Muscle of leg (tissue), 11 donors: ENCODE data around the gene LY6G5B. TPM values are rescaled to one million over a fixed set of nuclear protein-coding genes. Genes with fewer than 3 reads are reported as not detected.
"Not testable (repeated sequence)": the region's sequence is repeated elsewhere in the genome, so short reads cannot be mapped to it uniquely, and the experiment has no call there.

Experiments used
- DNase-seq: peaks from one replicate; pipeline ENCODE4 v3.0.0; 2013
- H3K27ac ChIP-seq: one replicate; pipeline ENCODE4 v1.5.1; 2013; ENCODE audit warnings: mild to moderate bottlenecking, low read length, control low read depth
- H3K27me3 ChIP-seq: one replicate; pipeline ENCODE4 v1.6.1; 2013; ENCODE audit warnings: low read length; ENCODE audit not compliant: control insufficient read depth, insufficient read depth
- H3K36me3 ChIP-seq: one replicate; pipeline ENCODE4 v1.6.1; 2013; ENCODE audit warnings: low read length; ENCODE audit not compliant: control insufficient read depth, insufficient read depth
- H3K4me1 ChIP-seq: one replicate; pipeline ENCODE4 v1.6.1; 2013; ENCODE audit warnings: low read length; ENCODE audit not compliant: control insufficient read depth, insufficient read depth
- H3K4me3 ChIP-seq: one replicate; pipeline ENCODE4 v1.5.1; 2013; ENCODE audit warnings: low read length, control low read depth
- H3K9me3 ChIP-seq: replicated peaks from 2 replicates; pipeline ENCODE4 v1.6.1; 2013; ENCODE audit warnings: low read depth, low read length; ENCODE audit not compliant: control insufficient read depth
- WGBS: methylation state at CpG from one replicate; pipeline ENCODE4 v1.1.5; 2013; ENCODE audit warnings: missing lambda C conversion rate; ENCODE audit not compliant: insufficient coverage; 5-methylcytosine and 5-hydroxymethylcytosine counted together
- polyA plus RNA-seq, 8 donors: library from polyadenylated mRNA; unstranded; fragments of 120-200 nt; gene quantifications; one replicate each; pipeline versions ENCODE4 v1.2.1 to v1.2.3, GENCODE V29; 2013; ENCODE audit warnings: inconsistent platforms in 1 of 8, low replicate concordance in 1 of 8; ENCODE audit not compliant: insufficient read length in 8 of 8, insufficient read depth in 1 of 8
- total RNA-seq: library from RNA; stranded (reverse); fragments of 120-200 nt; gene quantifications from one replicate; pipeline ENCODE4 v1.2.4, GENCODE V29; 2013

LY6G5B gene
- total and polyA plus RNA-seq, 9 donors, result 4.9 to 16.7 (median 12.4) TPM

- no peak for DNase-seq
- Histone ChIP-seq H3K9me3 (no peaks in the 10 kb centered on the region), H3K4me3 (no peak overlapping the region), H3K36me3 (peaks cover 3% of the 10 kb centered on the region), H3K27ac (no peak overlapping the region), H3K4me1 (peaks cover 17% of the 10 kb centered on the region), H3K27me3 (no peaks in the 10 kb centered on the region)
- no CpG with 5 or more reads among the region's 6 CpGs for WGBS
Observed at GRCh38 chr6:31705931-31706330, 36.2 kb downstream of the LY6G5B start.

- 50% methylated on average over 2 of the region's 3 CpGs for WGBS
- DNase-seq, result no peak
- Histone ChIP-seq H3K4me3 (no peak within 1 kb of the TSS), H3K36me3 (no peaks in the 10 kb centered on the region), H3K4me1 (peaks cover 11% of the 10 kb centered on the region), H3K9me3 (no peaks in the 10 kb centered on the region), H3K27me3 (no peaks in the 10 kb centered on the region), H3K27ac (no peak within 1 kb of the TSS)
Observed at GRCh38 chr6:31706599-31706998, 36.8 kb downstream of the LY6G5B start, which contains the start of gene LY6G6F. TSS of gene LY6G6F (plus strand) at chr6:31706866. CDS start at chr6:31706907, 41 bp downstream.

GRCh38 chr6:31707701-31708100 is 37.9 kb downstream of the LY6G5B start:
- Histone ChIP-seq H3K27ac (no peak overlapping the region), H3K4me3 (no peak overlapping the region), H3K9me3 (no peaks in the 10 kb centered on the region), H3K4me1 (peaks cover 5% of the 10 kb centered on the region), H3K36me3 (no peaks in the 10 kb centered on the region), H3K27me3 (no peaks in the 10 kb centered on the region)
- DNase-seq, result no peak
- WGBS, result 81% methylated on average over 5 of the region's 10 CpGs

GRCh38 chr6:31708224-31708623 is 38.4 kb downstream of the LY6G5B start:
- Histone ChIP-seq H3K36me3 (no peaks in the 10 kb centered on the region), H3K9me3 (no peaks in the 10 kb centered on the region), H3K4me3 (no peak overlapping the region), H3K27ac (no peak overlapping the region), H3K27me3 (no peaks in the 10 kb centered on the region), H3K4me1 (peaks cover 5% of the 10 kb centered on the region)
- 94% methylated on average over 2 of the region's 3 CpGs for WGBS
- no peak for DNase-seq

GRCh38 chr6:31709157-31709556 is 39.4 kb downstream of the LY6G5B start:
- DNase-seq, H3K27ac ChIP-seq, H3K9me3 ChIP-seq, H3K36me3 ChIP-seq, H3K27me3 ChIP-seq, H3K4me1 ChIP-seq, H3K4me3 ChIP-seq: not testable (repeated sequence)
- 84% methylated on average over 8 of the region's 11 CpGs for WGBS

GRCh38 chr6:31710523-31711219 is 40.9 kb downstream of the LY6G5B start:
- Histone ChIP-seq H3K4me1 (peaks cover 18% of the 10 kb centered on the region), H3K27ac (no peak overlapping the region), H3K36me3 (no peaks in the 10 kb centered on the region), H3K27me3 (no peaks in the 10 kb centered on the region), H3K4me3 (no peak overlapping the region), H3K9me3 (no peaks in the 10 kb centered on the region)
- 59% methylated on average over 3 of the region's 5 CpGs for WGBS
- DNase-seq, result no peak

GRCh38 chr6:31711233-31711632 is 41.5 kb downstream of the LY6G5B start:
- DNase-seq, result no peak
- no peaks in the 10 kb centered on the region for H3K27me3 ChIP-seq
- no peaks in the 10 kb centered on the region for H3K9me3 ChIP-seq
- H3K27ac ChIP-seq, result no peak overlapping the region
- H3K36me3 ChIP-seq, result no peaks in the 10 kb centered on the region
- no peak overlapping the region for H3K4me3 ChIP-seq
- H3K4me1 ChIP-seq, result peaks cover 18% of the 10 kb centered on the region
- no CpG with 5 or more reads among the region's 8 CpGs for WGBS

- DNase-seq, result no peak
- peaks cover 18% of the 10 kb centered on the region for H3K4me1 ChIP-seq
- no peak overlapping the region for H3K27ac ChIP-seq
- no peaks in the 10 kb centered on the region for H3K36me3 ChIP-seq
- H3K4me3 ChIP-seq, result no peak overlapping the region
- 97% methylated on average over 7 of the region's 8 CpGs for WGBS
- no peaks in the 10 kb centered on the region for H3K9me3 ChIP-seq
- no peaks in the 10 kb centered on the region for H3K27me3 ChIP-seq
Observed at GRCh38 chr6:31712296-31712695, 42.5 kb downstream of the LY6G5B start.

- H3K36me3 ChIP-seq, result no peaks in the 10 kb centered on the region
- 40% methylated on average over 1 of the region's 4 CpGs for WGBS
- no peak overlapping the region for H3K4me3 ChIP-seq
- H3K4me1 ChIP-seq, result peaks cover 18% of the 10 kb centered on the region
- DNase-seq, result no peak
- no peak overlapping the region for H3K27ac ChIP-seq
- no peaks in the 10 kb centered on the region for H3K27me3 ChIP-seq
- no peaks in the 10 kb centered on the region for H3K9me3 ChIP-seq
Observed at GRCh38 chr6:31713465-31713864, 43.7 kb downstream of the LY6G5B start.

GRCh38 chr6:31713991-31714684 is 44.4 kb downstream of the LY6G5B start:
- WGBS, result 44% methylated on average over 3 of the region's 5 CpGs
- peaks cover 18% of the 10 kb centered on the region for H3K4me1 ChIP-seq
- no peak overlapping the region for H3K27ac ChIP-seq
- no peak overlapping the region for H3K4me3 ChIP-seq
- H3K27me3 ChIP-seq, result no peaks in the 10 kb centered on the region
- no peak for DNase-seq
- no peaks in the 10 kb centered on the region for H3K9me3 ChIP-seq
- no peaks in the 10 kb centered on the region for H3K36me3 ChIP-seq
